H54 (cell line): ENCODE measurements around the gene UNC5C.

Experiments used
- DNase-seq: peaks from one replicate; pipeline ENCODE4 v3.0.0; 2011; ENCODE audit warnings: low spot score, mixed read lengths; ENCODE audit not compliant: insufficient read length
- FAIRE-seq: peaks from 3 replicates; lab custom pipeline; 2011; peaks lifted over from hg19 to GRCh38; lab: Jason Lieb, UNC
- POLR2A ChIP-seq: IDR thresholded peaks from 2 replicates; pipeline ENCODE4 v1.6.1; 2011; ENCODE audit warnings: low read depth, mild to moderate bottlenecking, low read length

UNC5C gene

DNA sequence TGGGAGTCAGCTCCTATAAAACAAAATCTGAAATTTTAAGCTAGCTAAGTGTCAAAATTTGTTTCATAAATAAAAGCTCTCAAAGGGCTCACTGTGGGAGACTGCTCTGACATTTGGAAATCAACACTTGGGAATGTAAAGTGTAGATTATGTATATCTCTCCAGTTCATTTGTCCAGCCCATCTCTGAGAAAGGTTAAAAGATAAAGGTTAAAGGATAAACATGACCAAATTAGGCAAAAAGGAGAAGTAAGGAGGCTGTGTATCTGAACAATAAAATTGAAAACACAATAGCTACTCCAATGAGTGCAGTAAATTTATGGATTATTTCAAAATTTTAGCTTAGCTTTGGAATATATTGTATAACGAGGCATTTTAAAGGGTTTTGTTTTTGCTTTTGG, 304.9 kb downstream of the UNC5C start:
- FAIRE-seq (no peak), DNase-seq (no peak)
- no peak for TF ChIP-seq POLR2A

DNA sequence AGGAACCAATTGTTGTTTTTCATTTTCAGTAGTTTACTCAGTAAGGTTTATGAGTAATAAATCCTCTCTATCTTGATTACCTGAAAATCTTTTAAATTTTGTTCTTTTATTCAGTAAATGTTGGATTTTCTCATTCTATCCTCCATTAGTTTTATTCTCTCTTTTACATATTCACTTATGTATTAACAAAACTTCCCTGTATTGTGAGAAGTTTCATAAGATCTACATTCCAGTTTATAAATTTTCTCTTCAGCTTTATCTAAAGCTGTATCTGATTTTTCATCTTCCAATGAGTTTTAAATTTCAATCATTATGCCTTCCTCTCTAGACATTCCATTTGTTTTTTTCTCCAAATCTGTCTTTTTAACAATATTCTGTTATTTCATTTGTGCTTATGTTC, 310.2 kb downstream of the UNC5C start:
- no peak for DNase-seq
- no peak for TF ChIP-seq POLR2A
- FAIRE-seq, result no peak

DNA sequence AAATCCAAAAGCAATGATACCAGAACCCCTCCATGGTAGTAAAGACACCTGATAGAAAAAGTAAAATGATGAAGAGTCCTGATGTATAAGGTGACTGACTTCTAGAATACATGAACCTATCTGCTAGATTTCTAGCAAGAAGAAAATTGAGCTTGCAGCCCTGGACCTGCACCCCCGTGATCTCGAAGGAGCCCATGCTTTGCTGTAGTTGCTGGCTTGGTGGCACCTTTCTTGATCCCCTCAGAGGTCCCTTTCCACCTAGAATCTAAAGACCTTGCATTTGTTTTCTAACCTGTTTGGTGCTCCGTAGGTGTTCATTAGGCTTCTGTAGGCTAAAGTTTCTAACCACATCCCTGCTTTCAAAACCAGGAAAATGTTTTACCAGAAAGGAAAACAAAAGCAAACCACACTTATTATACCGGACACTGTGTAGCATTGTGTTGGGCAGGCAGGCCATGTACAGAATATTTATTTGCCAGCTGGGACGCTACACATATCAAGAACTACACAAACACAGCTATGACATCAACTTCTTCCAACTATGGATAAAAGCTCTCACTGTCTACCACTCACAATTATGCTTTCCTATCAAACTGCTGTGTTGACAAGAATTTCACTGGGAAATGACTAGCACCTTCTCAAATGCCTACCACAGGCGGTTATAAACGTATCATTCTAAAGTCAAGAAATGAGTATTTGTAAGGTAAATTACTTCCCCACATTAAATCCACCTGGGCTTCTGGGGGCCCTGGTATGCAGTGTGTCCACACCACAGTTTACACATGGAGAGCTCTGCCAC, 316.2 kb downstream of the UNC5C start:
- FAIRE-seq (no peak), DNase-seq (no peak)
- no peak for TF ChIP-seq POLR2A

DNA sequence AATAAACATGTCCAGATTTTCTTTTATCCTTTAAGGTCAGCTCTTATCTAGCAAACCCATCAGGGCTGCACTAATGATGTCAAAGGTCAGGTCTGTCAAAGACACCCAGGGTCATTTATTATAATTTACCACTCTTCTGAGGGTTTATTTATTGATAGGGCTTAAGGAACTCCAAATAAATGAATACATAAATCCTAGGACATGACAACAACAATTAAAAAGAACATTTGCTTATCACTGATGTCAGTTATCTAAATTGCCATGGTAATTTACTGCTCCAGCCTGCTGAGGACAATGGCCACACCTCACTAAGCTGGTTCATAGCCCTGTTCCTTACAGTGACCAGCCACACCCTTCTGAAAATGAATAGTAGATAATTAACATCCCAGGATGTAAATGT, 317.1 kb downstream of the UNC5C start:
- no peak for TF ChIP-seq POLR2A
- FAIRE-seq, result no peak
- DNase-seq, result no peak

DNA sequence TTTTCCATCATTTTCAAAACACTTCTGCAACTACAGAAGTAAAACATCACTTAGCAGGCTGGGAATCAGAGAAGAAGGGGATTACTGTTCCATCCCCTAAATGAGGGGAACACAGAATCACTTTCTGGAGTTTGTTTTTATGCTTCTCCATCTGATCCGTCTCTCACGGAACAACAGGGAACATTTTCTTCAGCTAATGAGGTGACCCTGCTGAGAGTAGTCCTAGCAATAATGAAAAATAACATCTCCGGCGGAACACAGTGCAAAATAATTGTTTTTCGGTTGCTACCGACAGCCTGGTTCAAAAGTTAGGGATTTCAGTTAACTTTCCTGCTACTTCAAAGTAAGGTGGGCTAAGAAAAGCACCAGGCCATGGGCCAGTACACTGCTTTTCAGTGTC, 322.9 kb downstream of the UNC5C start:
- DNase-seq (no peak), FAIRE-seq (no peak)
- TF ChIP-seq POLR2A, result no peak

DNA sequence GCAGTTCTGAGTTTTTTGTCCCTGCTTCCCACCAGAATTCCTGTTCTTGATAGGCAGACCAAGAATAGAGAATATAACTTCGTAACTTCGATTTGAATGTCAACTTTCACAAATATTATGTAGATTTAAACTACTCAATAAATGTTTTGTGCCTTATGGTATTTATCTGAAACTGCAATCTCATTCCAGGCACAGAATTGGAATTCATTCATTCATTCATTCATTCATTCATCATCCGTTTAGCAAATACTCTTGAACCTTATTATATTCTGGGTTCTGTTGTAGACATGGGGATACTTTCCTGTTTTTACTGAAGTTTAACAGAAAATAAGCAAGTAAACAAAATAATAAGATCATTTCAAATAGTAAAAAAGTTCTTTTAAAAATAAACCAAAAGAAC, 324.4 kb downstream of the UNC5C start:
- TF ChIP-seq POLR2A, result no peak
- FAIRE-seq, result no peak
- no peak for DNase-seq

DNA sequence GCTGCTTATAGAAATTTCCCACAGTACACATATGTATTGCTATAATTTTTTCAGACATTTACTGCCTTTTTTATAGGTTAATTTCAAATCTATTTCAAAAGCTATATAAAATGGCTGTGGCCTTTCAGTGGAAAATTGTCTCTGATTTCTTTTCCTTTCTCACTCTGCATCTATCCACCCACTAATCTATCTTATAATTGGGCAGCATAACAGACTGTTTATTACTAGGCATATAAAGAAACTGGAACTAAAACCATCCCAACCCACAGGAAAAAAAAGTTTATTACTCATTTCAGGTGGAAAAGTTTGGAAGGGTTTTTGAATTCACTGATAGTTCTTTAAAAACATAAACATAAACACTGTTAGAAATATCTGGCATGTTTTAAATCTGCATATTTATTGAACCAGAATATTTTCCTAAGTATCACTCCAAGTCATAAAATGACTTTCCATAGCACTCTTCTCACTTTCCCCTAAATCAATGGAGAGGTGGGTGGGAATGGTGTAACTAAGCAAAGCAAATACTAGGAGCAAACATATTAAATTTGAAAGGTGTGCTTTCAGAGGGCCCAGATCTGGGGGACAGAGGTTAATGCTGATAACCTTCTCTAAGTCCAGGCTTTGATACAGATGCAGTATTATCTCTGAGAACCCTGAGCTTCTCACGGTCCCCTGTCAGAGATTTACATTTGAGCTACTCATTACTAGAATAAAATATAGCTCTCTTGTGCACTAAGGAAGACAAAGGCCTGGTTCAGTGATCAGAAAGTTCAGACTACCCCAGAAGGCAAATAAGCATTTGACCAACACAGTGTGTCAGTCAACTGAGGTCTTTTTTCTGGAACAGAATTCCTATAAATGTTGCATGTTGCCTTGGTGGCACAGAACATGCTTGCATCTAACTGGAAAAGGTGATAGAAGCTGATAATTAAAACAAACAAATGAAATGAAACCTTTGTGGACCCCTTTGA, 328.3 kb downstream of the UNC5C start:
- FAIRE-seq (no peak), DNase-seq (no peak)
- no peak for TF ChIP-seq POLR2A

DNA sequence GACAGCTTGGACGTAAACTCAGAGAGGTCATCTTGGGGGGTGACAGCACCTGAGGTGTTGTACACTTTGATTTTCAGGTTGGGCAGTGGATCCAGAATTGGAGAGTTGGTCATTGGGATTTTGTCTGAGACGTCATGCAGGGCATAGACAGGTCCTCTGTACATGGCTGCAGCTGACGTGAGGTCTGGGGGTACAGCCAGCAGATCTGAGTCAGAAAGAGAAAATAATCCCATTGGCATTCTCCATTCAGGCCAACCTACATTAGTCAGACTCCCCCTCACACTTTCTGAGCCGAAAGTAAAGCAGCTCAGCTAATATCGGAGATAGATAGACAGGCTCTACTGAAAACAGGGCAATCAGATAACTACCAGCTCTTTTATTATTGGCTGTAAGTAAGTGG, 329.7 kb downstream of the UNC5C start:
- no peak for DNase-seq
- no peak for TF ChIP-seq POLR2A
- no peak for FAIRE-seq

DNA sequence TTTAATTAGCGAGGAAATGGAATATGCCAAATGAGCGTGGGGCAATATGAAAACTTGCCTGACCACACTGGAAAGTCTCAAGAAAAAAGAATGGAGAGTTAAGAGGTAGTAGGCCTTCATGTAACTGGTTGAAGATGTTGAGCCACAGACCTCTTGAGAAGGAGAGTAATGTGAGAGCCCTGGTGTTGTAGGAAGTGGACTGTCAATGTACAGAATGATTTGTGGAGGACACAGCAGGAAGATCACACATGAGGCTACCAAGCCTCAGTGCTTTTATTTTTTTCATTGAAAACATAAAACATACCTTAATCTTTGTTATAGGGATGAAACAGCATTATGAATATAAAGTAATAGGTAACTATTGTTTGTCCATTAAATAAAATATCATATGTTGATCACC, 331.6 kb downstream of the UNC5C start:
- no peak for DNase-seq
- no peak for FAIRE-seq
- no peak for TF ChIP-seq POLR2A

DNA sequence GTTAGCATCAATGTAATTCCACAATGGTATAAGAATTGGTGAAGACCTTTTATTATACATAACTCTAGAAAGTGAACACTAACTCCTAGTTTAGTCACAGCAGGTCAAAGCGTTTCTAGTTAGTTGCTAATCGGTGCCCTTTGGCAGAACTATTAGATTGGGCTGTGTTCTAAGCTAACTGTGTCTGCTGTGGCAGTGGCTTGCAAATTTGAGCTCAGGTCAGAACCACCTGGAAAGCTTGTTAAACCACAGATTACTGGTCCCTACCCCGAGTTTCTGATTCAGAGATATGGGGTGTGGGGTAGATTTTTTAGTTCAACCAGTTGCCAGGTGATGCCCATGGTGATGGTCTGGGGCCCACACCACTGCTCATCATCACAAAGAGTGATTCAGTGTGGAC, 332.1 kb downstream of the UNC5C start:
- no peak for TF ChIP-seq POLR2A
- FAIRE-seq (no peak), DNase-seq (no peak)

DNA sequence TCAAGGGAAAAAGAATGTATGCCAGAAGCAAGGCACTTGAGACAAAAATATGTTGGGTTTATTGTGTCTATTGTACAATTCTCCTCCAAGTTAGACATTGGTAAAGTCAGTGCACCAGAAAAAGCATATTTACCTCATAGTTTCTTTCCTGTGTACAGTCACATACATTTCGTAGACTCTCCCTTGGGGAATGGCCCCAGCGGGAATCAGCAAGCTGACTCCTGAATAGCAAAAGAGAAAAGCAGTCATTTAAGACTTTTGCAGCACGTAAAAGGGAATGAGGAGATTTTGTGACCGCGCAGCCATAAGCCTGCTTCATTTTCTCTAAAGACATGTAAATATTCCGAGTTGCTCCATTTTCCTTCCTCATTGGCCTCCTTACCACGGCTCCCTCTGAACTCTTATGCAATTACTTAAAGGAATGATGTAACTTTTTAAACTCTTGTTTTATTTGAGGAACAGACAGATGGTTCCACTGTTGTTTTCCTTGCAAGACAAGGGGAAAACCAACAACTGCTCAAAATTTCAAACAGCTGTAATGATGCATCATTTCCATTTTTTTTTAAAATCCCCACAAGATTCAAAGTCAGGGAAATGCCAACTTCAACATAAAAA, 332.7 kb downstream of the UNC5C start:
- no peak for FAIRE-seq
- no peak for DNase-seq
- no peak for TF ChIP-seq POLR2A

DNA sequence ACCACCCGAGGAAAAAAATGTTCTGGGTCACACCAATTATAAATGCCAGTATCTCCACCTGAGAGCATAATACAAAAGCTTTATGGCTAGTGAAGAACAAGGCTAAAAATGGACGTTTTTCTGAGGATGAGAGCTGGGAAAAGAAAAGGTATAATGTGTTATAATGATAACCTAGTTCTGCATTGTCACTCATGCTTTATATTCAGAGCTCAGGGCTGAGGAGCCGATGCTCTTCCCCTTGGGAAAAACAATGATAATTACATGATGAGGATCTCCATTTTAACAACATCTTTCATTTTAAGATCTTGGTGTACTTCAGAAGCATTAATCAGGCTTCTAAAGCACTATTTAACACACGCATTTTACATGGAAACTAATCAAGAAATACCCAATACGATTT, 333.7 kb downstream of the UNC5C start:
- no peak for DNase-seq
- FAIRE-seq, result no peak
- no peak for TF ChIP-seq POLR2A

DNA sequence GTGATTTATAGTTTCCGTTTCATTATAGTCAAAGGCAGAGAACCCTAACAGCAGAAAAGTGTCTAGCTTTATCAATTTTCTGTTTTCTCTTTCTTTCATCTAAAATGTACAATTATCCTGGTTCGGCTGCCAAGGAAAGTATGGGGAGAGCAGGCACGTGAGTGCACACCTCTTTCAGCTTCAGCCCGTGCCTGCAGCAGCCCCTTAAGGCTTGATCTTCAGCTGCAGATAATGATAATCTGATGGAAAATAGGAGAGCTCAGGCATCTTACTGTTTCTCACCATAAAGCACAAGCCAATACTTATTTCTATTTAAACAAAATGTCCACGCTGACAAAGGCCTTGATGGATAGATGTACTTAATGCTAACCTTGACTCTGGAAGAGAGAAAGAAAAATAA, 334.4 kb downstream of the UNC5C start:
- TF ChIP-seq POLR2A, result no peak
- DNase-seq, result no peak
- FAIRE-seq, result no peak

DNA sequence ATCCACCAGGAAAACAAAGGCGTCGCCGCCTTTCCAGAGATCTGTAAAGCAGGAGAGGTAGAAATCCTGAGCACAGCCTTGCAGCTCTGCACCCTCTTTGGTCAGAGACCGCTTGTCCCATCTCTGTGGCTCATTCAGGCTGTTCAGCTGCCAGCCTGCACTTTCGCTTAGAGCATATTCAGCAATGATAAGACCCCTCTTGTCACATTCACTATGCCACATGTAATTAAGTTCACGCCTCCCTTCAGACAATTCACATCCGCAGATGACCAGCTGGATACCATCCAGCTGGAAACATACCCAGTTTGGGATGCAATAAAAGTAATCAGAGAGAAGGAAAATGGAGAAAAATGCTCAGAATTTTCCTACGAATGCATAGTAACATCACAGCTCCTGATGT, 335.4 kb downstream of the UNC5C start:
- DNase-seq, result no peak
- TF ChIP-seq POLR2A, result no peak
- FAIRE-seq, result no peak

DNA sequence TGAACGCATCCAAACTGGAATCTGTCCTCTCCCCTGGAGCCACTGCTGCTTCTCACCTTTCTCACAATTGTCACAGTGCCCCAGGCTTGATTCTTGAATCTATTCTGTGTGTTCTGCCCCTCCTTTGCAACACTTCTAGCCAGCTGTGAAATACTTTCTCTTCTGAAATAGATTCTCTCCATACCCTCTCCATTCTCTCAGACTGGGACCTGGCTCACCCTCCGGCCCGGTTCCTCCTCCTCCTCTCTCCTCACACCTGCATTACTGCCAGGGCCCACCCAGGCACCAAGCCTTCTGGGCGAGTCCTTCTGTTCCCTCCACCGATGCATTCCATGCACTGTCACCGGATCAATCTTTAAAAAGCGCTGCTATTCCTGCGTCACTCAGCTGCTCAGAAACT, 336.1 kb downstream of the UNC5C start:
- FAIRE-seq, result no peak
- TF ChIP-seq POLR2A, result no peak
- no peak for DNase-seq
